GM19324 (cell line): ENCODE data around the gene SLC66A1.
"Not testable (repeated sequence)": the region's sequence is repeated elsewhere in the genome, so short reads cannot be mapped to it uniquely, and the experiment has no call there.

Experiments used
- ATAC-seq: cut with Tn5 transposase; IDR thresholded peaks from one replicate; pipeline ENCODE4 v1.9.1; 2021; ENCODE audit warnings: mild to moderate bottlenecking, moderate library complexity; ENCODE audit not compliant: unreplicated experiment, low FRiP score

The SLC66A1 gene

GRCh38 chr1:19311931-19312781 lies at the start of gene SLC66A1, which contains the start of gene AKR7A2:
Gene SLC66A1, plus strand, starts transcription at chr1:19312326. Its CDS starts 5,352 bp downstream, at chr1:19317678.
Gene AKR7A2, minus strand, starts transcription at chr1:19312144. Its CDS starts 20 bp downstream, at chr1:19312124.
- peak; percentile 82 for ATAC-seq

DNA sequence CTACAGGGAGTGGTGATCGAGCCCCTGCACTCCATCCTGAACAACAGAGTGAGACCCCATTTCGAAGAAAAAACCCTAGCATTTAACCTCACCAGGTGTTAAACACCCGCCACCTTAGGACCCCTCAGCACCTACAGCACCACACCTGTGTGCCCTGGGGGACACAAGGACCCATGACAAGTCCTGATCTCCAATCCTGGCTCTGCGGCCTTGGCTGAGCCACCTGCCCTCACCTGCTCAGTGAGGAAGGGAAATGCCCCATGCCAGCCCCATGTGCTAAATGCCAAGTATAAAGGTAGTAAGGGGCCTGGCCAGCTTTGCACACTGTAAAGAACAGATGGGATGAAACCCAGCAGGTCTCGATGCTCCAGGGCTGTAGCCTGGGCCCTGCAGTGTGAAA lies 49.4 kb upstream of the SLC66A1 start:
- no peak for ATAC-seq

- no peak for ATAC-seq
Measured at GRCh38 chr1:19268445-19268844, 43.7 kb upstream of the SLC66A1 start.

- ATAC-seq: not testable (repeated sequence)
Measured at GRCh38 chr1:19269427-19270342, 42.4 kb upstream of the SLC66A1 start.

- not testable (repeated sequence) for ATAC-seq
Measured at GRCh38 chr1:19270343-19270730, 41.8 kb upstream of the SLC66A1 start.

DNA sequence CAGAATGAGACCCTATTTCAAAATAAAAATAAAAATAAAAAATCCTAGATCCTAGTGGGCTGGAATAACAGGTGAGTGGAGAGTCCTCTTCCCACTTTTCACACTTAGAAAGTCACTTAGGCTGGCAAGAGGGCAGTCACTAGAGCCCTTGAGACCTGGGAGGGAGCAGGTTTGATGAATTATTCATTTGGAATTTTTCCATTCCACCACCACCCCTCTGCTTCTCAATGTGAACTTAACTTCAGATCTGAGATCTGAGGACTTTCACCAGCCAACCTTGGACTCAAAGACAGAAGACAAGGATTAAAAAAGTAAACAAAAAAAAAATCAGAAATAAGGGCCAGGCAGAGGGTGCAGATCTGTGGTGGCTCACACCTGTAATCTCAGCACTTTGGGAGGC lies 40.1 kb upstream of the SLC66A1 start:
- no peak for ATAC-seq

DNA sequence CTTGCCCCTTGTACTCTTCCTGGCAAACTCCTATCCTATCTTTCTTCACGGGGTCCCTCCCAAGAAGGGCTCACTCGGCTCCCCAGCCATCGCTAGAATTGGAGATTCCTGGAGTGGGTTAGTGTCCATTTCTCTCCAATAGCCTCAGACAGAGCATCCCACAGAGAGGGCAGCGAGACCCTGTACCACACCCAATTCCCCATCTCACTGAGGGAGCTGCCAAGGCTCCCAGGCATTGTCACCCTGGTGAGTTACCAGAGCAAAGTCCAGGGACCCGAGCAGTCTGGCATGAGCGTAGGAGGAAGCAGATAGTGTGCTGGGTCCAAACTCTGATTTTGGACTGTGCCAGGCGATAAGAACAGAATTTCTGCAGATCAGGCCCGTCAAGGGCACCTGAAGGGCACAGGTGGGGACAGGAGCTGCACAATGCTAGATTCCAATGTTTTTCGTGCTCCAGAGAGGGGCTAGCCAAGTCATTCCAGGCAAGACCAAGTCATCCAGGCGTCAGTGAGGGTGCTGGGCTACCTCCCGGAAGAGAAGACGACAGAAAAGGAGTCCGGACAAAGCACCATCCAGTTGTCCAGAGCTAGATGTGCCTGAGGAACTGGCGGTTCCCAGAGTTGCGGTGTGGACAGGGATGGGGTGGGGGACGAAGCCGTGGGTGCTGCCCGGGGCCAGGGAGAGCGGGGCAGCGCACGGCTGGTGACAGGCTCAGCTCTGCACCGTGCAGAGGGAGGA lies 38.9 kb upstream of the SLC66A1 start:
- no peak for ATAC-seq

DNA sequence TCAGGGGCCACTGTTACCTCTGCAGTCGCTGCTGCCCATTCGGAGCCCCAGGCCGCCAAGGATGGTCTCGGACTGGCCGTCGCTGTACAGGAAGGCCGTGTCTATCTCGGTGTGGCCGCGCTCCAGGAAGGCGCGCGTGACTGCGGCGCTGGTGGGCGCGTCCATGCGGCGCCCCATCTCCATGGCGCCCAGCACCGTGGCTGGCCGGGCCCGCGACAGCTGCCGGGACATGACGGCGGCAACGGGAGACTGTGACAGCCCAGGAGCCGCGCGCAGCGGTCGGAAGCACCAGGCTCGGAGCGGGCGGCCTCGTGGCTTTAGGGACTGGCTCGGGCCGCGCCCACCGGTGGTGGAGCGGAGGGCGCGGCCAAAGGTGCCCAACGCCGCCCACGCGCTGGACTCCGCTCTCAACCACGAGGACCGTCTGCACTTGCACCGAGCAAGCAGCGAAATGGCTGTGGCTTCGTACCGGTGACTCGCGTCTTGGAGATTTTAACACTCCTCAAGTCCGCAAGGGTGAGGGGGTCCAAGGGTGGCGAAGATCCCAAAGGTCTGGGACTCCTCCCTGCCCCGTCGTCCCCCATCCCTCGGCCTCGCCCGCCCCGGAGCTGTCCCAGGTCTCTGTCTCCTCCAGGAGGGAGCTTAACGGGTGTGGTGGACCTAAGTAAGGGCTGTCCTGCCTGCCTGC lies 38.1 kb upstream of the SLC66A1 start:
- not testable (repeated sequence) for ATAC-seq

DNA sequence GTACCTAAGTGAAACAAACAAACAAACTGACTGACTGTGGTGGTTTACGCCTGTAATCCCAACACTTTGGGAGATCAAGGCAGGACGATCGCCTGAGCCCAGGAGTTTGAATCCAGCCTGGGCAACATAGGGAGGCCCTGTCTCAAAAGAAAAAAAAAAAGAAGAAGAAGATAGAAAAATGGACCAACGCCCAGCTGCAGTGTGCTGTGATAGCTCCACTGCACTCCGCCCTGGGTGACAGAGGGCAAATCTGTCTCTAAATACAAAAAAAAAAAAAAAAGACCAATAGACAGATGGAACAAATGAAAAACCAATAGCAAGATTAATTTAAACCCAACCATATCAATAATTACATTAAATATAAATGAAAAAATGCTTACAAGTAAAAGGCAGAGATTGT lies 37.5 kb upstream of the SLC66A1 start:
- no peak for ATAC-seq

GRCh38 chr1:19283891-19284290 lies 28.2 kb upstream of the SLC66A1 start:
- ATAC-seq: no peak

DNA sequence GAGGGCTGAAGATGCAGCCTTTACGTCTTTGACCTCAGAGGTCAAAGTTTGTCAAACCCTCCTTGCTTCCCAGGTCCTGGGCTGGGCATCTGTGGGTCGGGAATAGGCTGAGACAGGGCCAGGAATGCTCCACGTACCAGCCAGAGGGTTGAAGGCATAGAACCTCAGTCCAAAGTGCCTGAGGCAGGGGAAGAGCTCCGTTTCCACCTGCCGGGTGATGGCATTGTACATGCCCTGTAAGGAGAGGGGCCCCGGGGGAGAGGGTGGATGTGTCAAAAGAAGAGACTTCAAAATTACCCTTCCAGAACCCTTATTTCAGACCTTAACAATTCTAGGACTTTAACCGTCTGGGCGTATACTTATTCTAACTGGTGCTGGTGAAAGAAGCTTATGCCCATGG lies 27.2 kb upstream of the SLC66A1 start:
- ATAC-seq: no peak

- ATAC-seq: not testable (repeated sequence)
Measured at GRCh38 chr1:19285366-19285765, 26.8 kb upstream of the SLC66A1 start.

- ATAC-seq: not testable (repeated sequence)
Measured at GRCh38 chr1:19285807-19286206, 26.3 kb upstream of the SLC66A1 start.

DNA sequence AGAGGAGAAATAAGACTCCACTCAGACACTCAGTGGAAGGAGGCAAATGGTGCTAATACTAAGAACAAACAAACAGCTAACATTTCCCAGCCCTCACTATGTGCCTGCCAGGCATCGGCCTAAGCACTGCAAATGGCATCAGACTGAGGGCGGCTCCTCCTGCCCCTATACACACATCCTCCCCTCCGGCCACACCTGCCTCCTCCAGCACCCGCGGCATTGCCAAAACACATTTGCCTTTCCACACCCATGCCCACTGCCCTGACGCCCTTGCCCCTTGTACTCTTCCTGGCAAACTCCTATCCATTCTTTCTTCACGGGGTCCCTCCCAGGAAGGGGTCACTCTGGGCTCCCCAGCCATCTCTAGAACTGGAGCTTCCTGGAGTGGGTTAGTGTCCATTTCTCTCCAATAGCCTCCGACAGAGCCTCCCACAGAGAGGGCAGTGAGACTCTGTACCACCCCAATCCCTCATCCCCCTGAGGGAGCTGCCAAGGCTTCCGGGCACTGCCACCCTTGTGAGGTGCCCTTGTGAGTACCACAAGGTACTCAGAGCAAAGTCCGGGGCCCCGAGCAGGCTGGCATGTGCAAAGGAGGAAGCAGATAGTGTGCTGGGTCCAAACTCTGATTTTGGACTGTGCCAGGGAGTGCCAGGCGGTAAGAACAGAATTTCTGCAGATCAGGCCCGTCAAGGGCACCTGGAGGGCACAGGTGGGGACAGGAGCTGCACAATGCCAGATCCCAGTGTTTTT lies 24.5 kb upstream of the SLC66A1 start:
- ATAC-seq: no peak

- ATAC-seq: not testable (repeated sequence)
Measured at GRCh38 chr1:19288324-19289241, 23.5 kb upstream of the SLC66A1 start, which contains the start of gene AKR7A3. Gene AKR7A3, minus strand, starts transcription at chr1:19288770. Its CDS starts 61 bp downstream, at chr1:19288709.

GRCh38 chr1:19289244-19289643 lies 22.9 kb upstream of the SLC66A1 start:
- ATAC-seq: no peak

- no peak for ATAC-seq
Measured at GRCh38 chr1:19294638-19295037, 17.5 kb upstream of the SLC66A1 start.

DNA sequence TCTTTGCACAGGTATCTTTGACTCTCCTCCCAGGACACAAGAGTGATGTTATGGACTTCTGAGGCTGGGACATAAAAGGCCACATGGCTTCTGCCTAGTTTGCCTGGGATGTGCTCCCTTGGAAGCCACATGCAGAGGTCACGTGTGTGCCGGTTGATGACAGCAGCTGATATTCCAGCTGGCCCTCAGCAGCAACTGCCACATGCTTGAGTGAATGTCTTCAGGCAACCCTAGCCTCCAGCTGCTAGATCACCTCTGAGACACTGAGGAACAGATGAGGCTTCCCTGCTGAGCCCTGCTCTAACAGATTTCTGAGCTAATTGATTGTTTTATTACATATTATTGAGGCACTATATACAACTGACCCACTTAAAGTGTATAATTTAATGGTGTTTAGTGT lies 11.9 kb upstream of the SLC66A1 start:
- ATAC-seq: no peak
